OCI-LY7 (cell line): Measurements from ENCODE around the gene RBM20. TPM values are rescaled to one million over a fixed set of nuclear protein-coding genes. Genes with fewer than 3 reads are reported as not detected.
"Not testable (repeated sequence)": the region's sequence is repeated elsewhere in the genome, so short reads cannot be mapped to it uniquely, and the experiment has no call there.

ENCODE experiments used
- BruUV-seq: library from RNA; stranded (reverse); fragments of 400-500 nt; replicated peaks from 2 replicates; lab custom pipeline; 2021; lab: Mats Ljungman, UMichigan
- CTCF ChIA-PET: fragments of 300-600 bp; sonication (Branson Sonifier 250); formaldehyde crosslinking; loops from one replicate; lab custom pipeline; 2022; ENCODE audit warnings: antibody characterized with exemption; ENCODE audit not compliant: unreplicated experiment; lab: Charles Lee
- POLR2A ChIA-PET: fragments of 300-600 bp; sonication (Branson Sonifier 250); formaldehyde crosslinking; loops from one replicate; lab custom pipeline; 2022; ENCODE audit warnings: antibody characterized with exemption; lab: Charles Lee
- DNase-seq: peaks from one replicate; pipeline ENCODE4 v3.0.0-alpha.2; 2015; ENCODE audit warnings: low spot score
- H2AFZ ChIP-seq: fragments of 200-600 bp; sonication (generic), shearing (Covaris generic); 2 replicates; pipeline ENCODE4 v1.6.1; 2014; ENCODE audit warnings: mild to moderate bottlenecking, antibody characterized with exemption, low read length, moderate library complexity
- H3K27ac ChIP-seq: fragments of 200-600 bp; sonication (generic); 2 replicates; pipeline ENCODE4 v1.5.1; 2014; ENCODE audit warnings: mixed run types, low read depth, mild to moderate bottlenecking, moderate library complexity, low read length, inconsistent platforms; ENCODE audit not compliant: poor library complexity, severe bottlenecking
- H3K36me3 ChIP-seq: fragments of 200-600 bp; sonication (generic); 2 replicates; pipeline ENCODE4 v1.6.1; 2014; ENCODE audit warnings: mild to moderate bottlenecking, antibody characterized with exemption, low read length, moderate library complexity, mixed read lengths; ENCODE audit not compliant: insufficient read depth
- H3K4me1 ChIP-seq: fragments of 200-600 bp; sonication (generic); 2 replicates; pipeline ENCODE4 v1.5.1; 2014; ENCODE audit warnings: mild to moderate bottlenecking, low read length; ENCODE audit not compliant: insufficient read depth, poor library complexity, severe bottlenecking
- H3K4me2 ChIP-seq: fragments of 200-600 bp; sonication (generic); 2 replicates; pipeline ENCODE4 v1.6.1; 2014; ENCODE audit warnings: mild to moderate bottlenecking, low read length
- H3K4me3 ChIP-seq: fragments of 200-600 bp; sonication (generic); 2 replicates; pipeline ENCODE4 v1.5.1; 2014; ENCODE audit warnings: mild to moderate bottlenecking, low read depth, low read length; ENCODE audit not compliant: poor library complexity, severe bottlenecking
- H3K79me2 ChIP-seq: fragments of 200-600 bp; sonication (generic); 2 replicates; pipeline ENCODE4 v1.6.1; 2016; ENCODE audit warnings: low read depth, mild to moderate bottlenecking, low read length, moderate library complexity, mixed read lengths; ENCODE audit not compliant: insufficient read depth
- H3K9me2 ChIP-seq: fragments of 200-600 bp; sonication (generic); 2 replicates; pipeline ENCODE4 v1.6.1; 2016; ENCODE audit warnings: mild to moderate bottlenecking, low read length, mixed read lengths; ENCODE audit not compliant: insufficient read depth
- H3K9me3 ChIP-seq: fragments of 200-600 bp; sonication (generic); 2 replicates; pipeline ENCODE4 v1.6.1; 2014; ENCODE audit warnings: mild to moderate bottlenecking, mixed run types, low read length, mixed read lengths
- H4K20me1 ChIP-seq: fragments of 200-600 bp; sonication (generic); 2 replicates; pipeline ENCODE4 v1.6.1; 2014; ENCODE audit warnings: mild to moderate bottlenecking, antibody characterized with exemption, low read length, moderate library complexity, mixed read lengths; ENCODE audit not compliant: insufficient read depth
- CTCF ChIP-seq: fragments of 200-600 bp; sonication (generic); conservative IDR thresholded peaks from 2 replicates; pipeline ENCODE4 v1.5.1; 2014; ENCODE audit warnings: mild to moderate bottlenecking, antibody characterized with exemption, low read length, moderate library complexity, mixed read lengths
- EZH2phosphoT487 ChIP-seq: fragments of 200-600 bp; sonication (generic); IDR thresholded peaks from 2 replicates; pipeline ENCODE4 v1.6.1; 2018; ENCODE audit warnings: low read depth, borderline replicate concordance, mild to moderate bottlenecking, mixed run types, antibody characterized with exemption, low read length, moderate library complexity, mixed read lengths
- intact Hi-C: fragments of 100-400 bp; cut with micrococcal nuclease; formaldehyde crosslinking; loops from one replicate; pipeline ENCODE4 v1.10.0; 2022; ENCODE audit not compliant: unreplicated experiment
- total RNA-seq, 2 experiments: library from RNA; depleted of rRNA in 1 of 2; stranded (reverse); fragments of >200 nt in 1 of 2; shearing (Covaris generic) in 1 of 2; gene quantifications; 2 replicates each; pipeline ENCODE4 v1.2.3, GENCODE V29; 2014 to 2022

RBM20 gene
- total RNA-seq, 2 experiments from 2014 or later, result 0.35 to 1.0 TPM

- no peak for TF ChIP-seq EZH2phosphoT487
- TF ChIP-seq CTCF, result no peak
- Histone ChIP-seq H3K9me3 (no peaks in the 10 kb centered on the region), H3K79me2 (peaks cover 5% of the 10 kb centered on the region; the same call in 1 of the 2 replicates), H3K4me1 (peaks cover 100% of the 10 kb centered on the region), H2AFZ (peak overlapping the region; percentile 61), H3K36me3 (no peaks in the 10 kb centered on the region), H3K9me2 (no peaks in the 10 kb centered on the region), H3K4me2 (peak overlapping the region; percentile 92), H4K20me1 (no peaks in the 10 kb centered on the region), H3K27ac (peak overlapping the region; percentile 92), H3K4me3 (peak overlapping the region; percentile 60)
- CTCF ChIA-PET, result interaction anchor here (0.8 kb wide), 1 partner anchor 63 kb away, joined by 3 read pairs; no protein-coding TSS in a partner anchor
- POLR2A ChIA-PET, result interaction anchor here (1.4 to 5.3 kb wide), 5 partner anchors 8 to 62 kb away, joined by 3 to 75 read pairs (median 27); no protein-coding TSS in a partner anchor
- BruUV-seq, result no TSS peak
- DNase-seq, result peak; percentile 63
- intact Hi-C loops, result loop anchor here (2.0 kb wide), 2 partner anchors 23 to 53 kb away; partner anchors contain the start of genes BBIP1 and SHOC2
These were observed 221.8 kb downstream of the RBM20 start for GRCh38 chr10:110865809-110866482.

GRCh38 chr10:110867011-110867806, 223.1 kb downstream of the RBM20 start:
- H3K4me2 ChIP-seq, result peak overlapping the region; percentile 92
- H3K4me3 ChIP-seq, result peak overlapping the region; percentile 49
- H3K9me3 ChIP-seq, H3K79me2 ChIP-seq, H3K9me2 ChIP-seq, H3K36me3 ChIP-seq, BruUV-seq, H4K20me1 ChIP-seq: not testable (repeated sequence)
- H2AFZ ChIP-seq, result peak overlapping the region; percentile 59; the same call in 1 of the 2 replicates
- DNase-seq, result peak; percentile 86
- peaks cover 93% of the 10 kb centered on the region for H3K4me1 ChIP-seq
- H3K27ac ChIP-seq, result peak overlapping the region; percentile 92
- POLR2A ChIA-PET, result interaction anchor here (0.8 to 5.3 kb wide), 13 partner anchors 9 to 160 kb away, joined by 3 to 75 read pairs (median 6); no protein-coding TSS in a partner anchor
- CTCF ChIA-PET, result interaction anchor here (0.8 to 2.3 kb wide), 5 partner anchors 9 to 63 kb away, joined by 3 to 10 read pairs (median 3); no protein-coding TSS in a partner anchor
- intact Hi-C loops, result loop anchor here (2.0 kb wide), 1 partner anchor 52 kb away; the partner anchor contains the start of genes BBIP1 and SHOC2

GRCh38 chr10:110867807-110868465, 223.8 kb downstream of the RBM20 start:
- no peak; the same call in 1 of the 2 replicates for TF ChIP-seq CTCF
- Histone ChIP-seq H3K36me3 (no peaks in the 10 kb centered on the region), H3K9me3 (no peaks in the 10 kb centered on the region), H3K79me2 (peaks cover 11% of the 10 kb centered on the region; the same call in 1 of the 2 replicates), H3K4me3 (peak overlapping the region; percentile 49), H3K4me1 (peaks cover 86% of the 10 kb centered on the region), H3K9me2 (no peaks in the 10 kb centered on the region), H3K4me2 (peak overlapping the region; percentile 92), H4K20me1 (no peaks in the 10 kb centered on the region), H3K27ac (peak overlapping the region; percentile 92), H2AFZ (peak overlapping the region; percentile 59; the same call in 1 of the 2 replicates)
- ChIA-PET CTCF (interaction anchor here (0.8 to 2.3 kb wide), 4 partner anchors 9 to 64 kb away, joined by 3 to 10 read pairs (median 3); no protein-coding TSS in a partner anchor), POLR2A (interaction anchor here (0.5 to 5.3 kb wide), 16 partner anchors 10 to 657 kb away, joined by 3 to 75 read pairs (median 6); no protein-coding TSS in a partner anchor)
- intact Hi-C loops, result loop anchor here (2.0 kb wide), 1 partner anchor 51 kb away; the partner anchor contains the start of genes BBIP1 and SHOC2
- DNase-seq, result no peak
- no TSS peak for BruUV-seq
